PC-9 (cell line): ENCODE results near the gene BCL6B. TPM values are rescaled to one million over a fixed set of nuclear protein-coding genes. Genes with fewer than 3 reads are reported as not detected.

ENCODE experiments used
- BruUV-seq: library from RNA; stranded (reverse); fragments of 400-500 nt; replicated peaks from 2 replicates; lab custom pipeline; 2021; lab: Mats Ljungman, UMichigan
- CTCF ChIA-PET: fragments of 300-600 bp; sonication (Branson Sonifier 250); formaldehyde crosslinking; loops from one replicate; lab custom pipeline; 2022; ENCODE audit warnings: antibody characterized with exemption; lab: Charles Lee
- POLR2A ChIA-PET: fragments of 300-600 bp; sonication (Branson Sonifier 250); formaldehyde crosslinking; loops from one replicate; lab custom pipeline; 2022; ENCODE audit warnings: antibody characterized with exemption; ENCODE audit not compliant: unreplicated experiment; lab: Charles Lee
- DNase-seq, 2 experiments: peaks; one replicate each; pipeline versions ENCODE4 v3.0.0 to v3.0.0-alpha.2; 2015 to 2022; ENCODE audit warnings: mixed read lengths in 1 of 2
- H2AFZ ChIP-seq: fragments of 200-600 bp; sonication (generic); 2 replicates; pipeline ENCODE4 v1.8.1; 2017; ENCODE audit warnings: antibody characterized with exemption
- H3F3A ChIP-seq: fragments of 200-600 bp; sonication (generic); 2 replicates; pipeline ENCODE4 v1.8.1; 2017; ENCODE audit warnings: antibody characterized with exemption, mild to moderate bottlenecking, low read depth; ENCODE audit not compliant: insufficient read depth
- H3K27ac ChIP-seq: fragments of 200-600 bp; sonication (generic); 2 replicates; pipeline ENCODE4 v1.6.1; 2016; ENCODE audit warnings: mixed run types
- H3K27me3 ChIP-seq: fragments of 200-600 bp; sonication (generic); 2 replicates; pipeline ENCODE4 v1.6.1; 2016; ENCODE audit warnings: low read depth, mixed run types; ENCODE audit not compliant: insufficient read depth
- H3K36me3 ChIP-seq: fragments of 200-600 bp; sonication (generic); 2 replicates; pipeline ENCODE4 v1.6.1; 2016; ENCODE audit warnings: low read depth, mixed run types
- H3K4me1 ChIP-seq: fragments of 200-600 bp; sonication (generic); replicated peaks from 2 replicates; pipeline ENCODE4 v1.6.1; 2016; ENCODE audit warnings: mixed run types; ENCODE audit not compliant: insufficient read depth
- H3K4me2 ChIP-seq: fragments of 200-600 bp; sonication (generic); 2 replicates; pipeline ENCODE4 v1.6.1; 2017; ENCODE audit warnings: mixed run types
- H3K4me3 ChIP-seq: fragments of 200-600 bp; sonication (generic); 2 replicates; pipeline ENCODE4 v1.6.1; 2016; ENCODE audit warnings: mixed run types
- H3K79me2 ChIP-seq: fragments of 200-600 bp; sonication (generic); 2 replicates; pipeline ENCODE4 v1.6.1; 2017; ENCODE audit warnings: low read depth, mixed run types
- H3K9me2 ChIP-seq: fragments of 200-600 bp; sonication (generic); 2 replicates; pipeline ENCODE4 v1.8.1; 2017; ENCODE audit warnings: mild to moderate bottlenecking; ENCODE audit not compliant: insufficient read depth
- H3K9me3 ChIP-seq: fragments of 200-600 bp; sonication (generic); 2 replicates; pipeline ENCODE4 v1.8.1; 2016; ENCODE audit warnings: low read depth; ENCODE audit not compliant: insufficient read depth
- H4K20me1 ChIP-seq: fragments of 200-600 bp; sonication (generic); 2 replicates; pipeline ENCODE4 v1.8.1; 2017; ENCODE audit not compliant: insufficient read depth
- EZH2 ChIP-seq: fragments of 200-600 bp; sonication (generic); IDR thresholded peaks from 2 replicates; pipeline ENCODE4 v1.8.0; 2017; ENCODE audit warnings: antibody characterized with exemption, low read depth
- intact Hi-C: fragments of 100-400 bp; cut with micrococcal nuclease; formaldehyde crosslinking; loops from one replicate; pipeline ENCODE4 v1.10.0; 2022; ENCODE audit not compliant: unreplicated experiment
- total RNA-seq: library from RNA; stranded (reverse); gene quantifications from 2 replicates; pipeline ENCODE4 v1.2.3, GENCODE V29; 2021
- TF ChIP-seq, protein P1 (sequence below): fragments of 200-600 bp; sonication (generic); conservative IDR thresholded peaks from 2 replicates; pipeline ENCODE4 v1.6.1; 2017; ENCODE audit warnings: mixed run types, antibody characterized with exemption, mild to moderate bottlenecking, moderate library complexity

The BCL6B gene
- total RNA-seq, 1 experiment from 2014 or later = 0.28 TPM

DNA sequence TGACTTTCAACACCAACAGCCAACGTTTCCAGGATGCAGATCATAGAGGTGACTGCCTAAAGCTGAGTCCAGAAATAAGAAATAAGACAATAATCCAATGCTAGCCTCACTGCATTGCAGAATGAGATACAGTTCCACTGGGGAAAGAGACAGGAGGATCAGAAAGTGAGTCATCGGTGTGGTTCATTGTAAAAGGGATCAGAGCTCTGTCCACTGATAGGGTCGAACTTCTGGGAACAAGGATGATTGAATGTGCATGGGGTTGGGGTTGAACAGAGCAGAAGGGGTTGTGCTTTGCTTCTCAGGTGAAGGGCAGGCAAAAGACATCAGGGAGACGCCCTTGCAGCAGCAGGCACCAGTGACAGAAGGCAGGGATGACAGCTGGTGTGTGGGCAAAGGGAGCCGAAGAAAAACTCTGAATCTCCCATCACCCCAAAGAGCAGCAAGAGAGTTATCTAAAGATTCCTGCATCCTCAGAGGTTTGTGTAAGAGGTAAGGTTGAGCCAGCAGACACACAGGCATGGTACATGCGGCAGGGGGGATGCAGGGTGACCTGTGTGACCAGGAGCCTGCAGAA lies 40.8 kb downstream of the BCL6B start:
- intact Hi-C loops = no loop called here
- Histone ChIP-seq H3K79me2 (no peaks in the 10 kb centered on the region), H3K36me3 (no peaks in the 10 kb centered on the region), H3K4me2 (no peak overlapping the region), H4K20me1 (no peaks in the 10 kb centered on the region), H3K9me3 (peaks cover 13% of the 10 kb centered on the region), H3F3A (peaks cover 29% of the 10 kb centered on the region), H3K4me1 (peaks cover 24% of the 10 kb centered on the region), H3K4me3 (no peak overlapping the region), H3K9me2 (no peaks in the 10 kb centered on the region), H2AFZ (no peak overlapping the region), H3K27ac (no peak overlapping the region), H3K27me3 (no peaks in the 10 kb centered on the region)
- BruUV-seq = no TSS peak
- no peak for DNase-seq
- POLR2A ChIA-PET = no interaction called here
- CTCF ChIA-PET = no interaction called here
- TF ChIP-seq, protein P1, sequence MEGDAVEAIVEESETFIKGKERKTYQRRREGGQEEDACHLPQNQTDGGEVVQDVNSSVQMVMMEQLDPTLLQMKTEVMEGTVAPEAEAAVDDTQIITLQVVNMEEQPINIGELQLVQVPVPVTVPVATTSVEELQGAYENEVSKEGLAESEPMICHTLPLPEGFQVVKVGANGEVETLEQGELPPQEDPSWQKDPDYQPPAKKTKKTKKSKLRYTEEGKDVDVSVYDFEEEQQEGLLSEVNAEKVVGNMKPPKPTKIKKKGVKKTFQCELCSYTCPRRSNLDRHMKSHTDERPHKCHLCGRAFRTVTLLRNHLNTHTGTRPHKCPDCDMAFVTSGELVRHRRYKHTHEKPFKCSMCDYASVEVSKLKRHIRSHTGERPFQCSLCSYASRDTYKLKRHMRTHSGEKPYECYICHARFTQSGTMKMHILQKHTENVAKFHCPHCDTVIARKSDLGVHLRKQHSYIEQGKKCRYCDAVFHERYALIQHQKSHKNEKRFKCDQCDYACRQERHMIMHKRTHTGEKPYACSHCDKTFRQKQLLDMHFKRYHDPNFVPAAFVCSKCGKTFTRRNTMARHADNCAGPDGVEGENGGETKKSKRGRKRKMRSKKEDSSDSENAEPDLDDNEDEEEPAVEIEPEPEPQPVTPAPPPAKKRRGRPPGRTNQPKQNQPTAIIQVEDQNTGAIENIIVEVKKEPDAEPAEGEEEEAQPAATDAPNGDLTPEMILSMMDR = no peak
- no peak for TF ChIP-seq EZH2

DNA sequence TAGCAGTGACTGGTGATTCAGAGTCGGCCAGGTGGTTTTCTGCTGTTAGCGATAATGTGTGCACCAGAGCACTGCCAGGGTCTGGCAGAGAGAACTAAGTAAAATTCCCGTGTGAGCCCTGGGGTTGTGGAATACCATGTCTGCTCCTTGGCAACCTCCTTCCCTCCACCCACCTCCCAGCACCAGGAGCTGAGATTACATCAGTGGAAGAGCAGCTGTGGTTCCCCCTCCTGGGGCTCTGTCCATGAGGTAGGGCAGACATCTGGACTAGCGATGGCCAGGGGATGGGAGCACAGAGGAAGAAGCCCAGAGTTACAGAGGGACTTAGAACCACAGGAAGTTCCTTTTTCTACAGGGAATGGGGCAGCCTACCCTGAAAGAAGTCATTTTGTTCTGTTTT lies 41.4 kb downstream of the BCL6B start:
- ChIA-PET POLR2A (no interaction called here), CTCF (no interaction called here)

DNA sequence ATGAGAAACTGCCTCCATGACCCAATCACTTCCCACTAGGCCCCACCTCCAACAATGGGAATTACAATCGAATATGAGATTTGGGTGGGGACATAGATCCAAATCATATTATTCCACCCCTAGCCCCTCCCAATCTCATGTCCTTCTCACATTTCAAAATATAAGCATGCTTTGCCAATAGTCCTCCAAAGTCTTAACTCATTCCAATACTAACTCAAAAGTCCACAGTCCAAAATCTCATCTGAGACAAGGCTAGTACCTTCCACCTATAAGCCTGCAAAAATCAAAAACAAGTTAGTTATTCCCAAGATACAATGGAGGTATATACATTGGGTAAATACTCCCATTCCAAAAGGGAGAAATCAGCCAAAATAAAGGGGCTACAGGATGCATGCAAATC lies 44.3 kb downstream of the BCL6B start:
- BruUV-seq = no TSS peak
- H3K4me2 ChIP-seq = no peak overlapping the region
- CTCF ChIA-PET = no interaction called here
- H3F3A ChIP-seq = 0 out of 2 replicates have a peak, but pooled peaks cover under 1% of the 10 kb centered on the region
- peaks cover 14% of the 10 kb centered on the region for H3K27me3 ChIP-seq
- H2AFZ ChIP-seq = no peak overlapping the region
- H3K4me1 ChIP-seq = no peaks in the 10 kb centered on the region
- no peak for TF ChIP-seq EZH2
- TF ChIP-seq, protein P1 = no peak
- H3K9me3 ChIP-seq = peaks cover 16% of the 10 kb centered on the region
- intact Hi-C loops = no loop called here
- H3K27ac ChIP-seq = no peak overlapping the region
- no peaks in the 10 kb centered on the region for H3K9me2 ChIP-seq
- POLR2A ChIA-PET = no interaction called here
- no peak overlapping the region for H3K4me3 ChIP-seq
- no peaks in the 10 kb centered on the region for H4K20me1 ChIP-seq
- no peaks in the 10 kb centered on the region for H3K36me3 ChIP-seq
- DNase-seq = no peak
- no peaks in the 10 kb centered on the region for H3K79me2 ChIP-seq

More for the DNA sequence above, 41.4 kb downstream of the BCL6B start:
- no peaks in the 10 kb centered on the region for H3K9me2 ChIP-seq
- H3K27me3 ChIP-seq = peaks cover 4% of the 10 kb centered on the region; the same call in 1 of the 2 replicates
- no TSS peak for BruUV-seq
- no peak overlapping the region for H3K27ac ChIP-seq
- peaks cover 16% of the 10 kb centered on the region for H3K9me3 ChIP-seq
- no peak overlapping the region for H3K4me3 ChIP-seq
- H3K36me3 ChIP-seq = no peaks in the 10 kb centered on the region
- no peak for DNase-seq
- H3K4me1 ChIP-seq = peaks cover 18% of the 10 kb centered on the region
- H2AFZ ChIP-seq = no peak overlapping the region
- no peaks in the 10 kb centered on the region for H4K20me1 ChIP-seq
- intact Hi-C loops = no loop called here
- H3F3A ChIP-seq = peaks cover 25% of the 10 kb centered on the region
- H3K4me2 ChIP-seq = no peak overlapping the region
- H3K79me2 ChIP-seq = no peaks in the 10 kb centered on the region
- no peak for TF ChIP-seq EZH2
- TF ChIP-seq, protein P1 = no peak
